HEK293 (cell line): ENCODE data around the gene CA9.
A peak's percentile ranks its signal among the peaks of the same experiment; 100 is the strongest.

Experiments
- ATF2 ChIP-seq: fragments of 450-650 bp; formaldehyde crosslinking; IDR thresholded peaks from 2 replicates; pipeline ENCODE4 v1.5.1; 2016; ENCODE audit warnings: missing biosample characterization, missing genetic modification characterization, low read depth
- KLF7 ChIP-seq: fragments of 450-650 bp; formaldehyde crosslinking; IDR thresholded peaks from 2 replicates; pipeline ENCODE4 v1.5.1; 2016; ENCODE audit warnings: missing biosample characterization, missing genetic modification characterization, borderline replicate concordance
- OSR2 ChIP-seq: fragments of 450-650 bp; formaldehyde crosslinking; IDR thresholded peaks from 2 replicates; pipeline ENCODE4 v1.5.1; 2016; ENCODE audit warnings: missing biosample characterization, missing genetic modification characterization
- PRDM1 ChIP-seq: fragments of 450-650 bp; formaldehyde crosslinking; IDR thresholded peaks from 2 replicates; pipeline ENCODE4; 2016; ENCODE audit warnings: missing biosample characterization, missing genetic modification characterization
- PRDM10 ChIP-seq: fragments of 450-650 bp; formaldehyde crosslinking; IDR thresholded peaks from 2 replicates; pipeline ENCODE4 v1.5.1; 2016; ENCODE audit warnings: missing biosample characterization, missing genetic modification characterization
- SP2 ChIP-seq: fragments of 450-650 bp; formaldehyde crosslinking; IDR thresholded peaks from 2 replicates; pipeline ENCODE4 v1.5.1; 2016; ENCODE audit warnings: missing biosample characterization, missing genetic modification characterization
- ZBTB11 ChIP-seq: fragments of 450-650 bp; formaldehyde crosslinking; conservative IDR thresholded peaks from 2 replicates; pipeline ENCODE4 v1.5.1; 2016; ENCODE audit warnings: low read depth, missing biosample characterization, missing genetic modification characterization
- ZFP37 ChIP-seq: fragments of 450-650 bp; formaldehyde crosslinking; IDR thresholded peaks from 2 replicates; pipeline ENCODE4 v1.5.1; 2016; ENCODE audit warnings: missing biosample characterization, missing genetic modification characterization
- ZFP69B ChIP-seq: fragments of 450-650 bp; formaldehyde crosslinking; IDR thresholded peaks from 2 replicates; pipeline ENCODE4 v1.5.1; 2016; ENCODE audit warnings: missing biosample characterization, missing genetic modification characterization
- ZNF10 ChIP-seq: fragments of 450-650 bp; formaldehyde crosslinking; IDR thresholded peaks from 2 replicates; pipeline ENCODE4 v1.5.1; 2017; ENCODE audit warnings: missing biosample characterization, missing genetic modification characterization
- ZNF239 ChIP-seq: fragments of 450-650 bp; formaldehyde crosslinking; IDR thresholded peaks from 2 replicates; pipeline ENCODE4 v1.5.1; 2016; ENCODE audit warnings: missing biosample characterization, missing genetic modification characterization
- ZNF335 ChIP-seq: fragments of 450-650 bp; formaldehyde crosslinking; conservative IDR thresholded peaks from 2 replicates; pipeline ENCODE4 v1.5.1; 2016; ENCODE audit warnings: missing biosample characterization, missing genetic modification characterization
- ZNF426 ChIP-seq: fragments of 450-650 bp; formaldehyde crosslinking; IDR thresholded peaks from 2 replicates; pipeline ENCODE4 v1.5.1; 2017; ENCODE audit warnings: missing biosample characterization, missing genetic modification characterization, mild to moderate bottlenecking, inconsistent platforms, moderate library complexity
- ZNF48 ChIP-seq: fragments of 450-650 bp; formaldehyde crosslinking; IDR thresholded peaks from 2 replicates; pipeline ENCODE4 v1.5.1; 2016; ENCODE audit warnings: missing biosample characterization, missing genetic modification characterization
- ZNF514 ChIP-seq: fragments of 450-650 bp; formaldehyde crosslinking; IDR thresholded peaks from 2 replicates; pipeline ENCODE4 v1.5.1; 2016; ENCODE audit warnings: missing biosample characterization, missing genetic modification characterization
- ZNF518A ChIP-seq: fragments of 450-650 bp; formaldehyde crosslinking; conservative IDR thresholded peaks from 2 replicates; pipeline ENCODE4 v1.5.1; 2016; ENCODE audit warnings: low read depth, missing biosample characterization, missing genetic modification characterization
- ZNF549 ChIP-seq: fragments of 450-650 bp; IDR thresholded peaks from 2 replicates; pipeline ENCODE4 v1.5.1; 2018; ENCODE audit warnings: missing biosample characterization, missing genetic modification characterization, mild to moderate bottlenecking, inconsistent platforms, moderate library complexity
- ZNF571 ChIP-seq: fragments of 450-650 bp; formaldehyde crosslinking; IDR thresholded peaks from 2 replicates; pipeline ENCODE4 v1.5.0; 2017; ENCODE audit warnings: missing biosample characterization, missing genetic modification characterization
- ZNF621 ChIP-seq: fragments of 450-650 bp; formaldehyde crosslinking; IDR thresholded peaks from 2 replicates; pipeline ENCODE4 v1.5.1; 2017; ENCODE audit warnings: missing biosample characterization, missing genetic modification characterization
- ZNF623 ChIP-seq: fragments of 450-650 bp; formaldehyde crosslinking; IDR thresholded peaks from 2 replicates; pipeline ENCODE4 v1.5.1; 2016; ENCODE audit warnings: missing biosample characterization, missing genetic modification characterization
- ZNF785 ChIP-seq: fragments of 450-650 bp; formaldehyde crosslinking; IDR thresholded peaks from 2 replicates; pipeline ENCODE4 v1.5.1; 2016; ENCODE audit warnings: missing biosample characterization, missing genetic modification characterization
- ZSCAN16 ChIP-seq: fragments of 450-650 bp; formaldehyde crosslinking; IDR thresholded peaks from 2 replicates; pipeline ENCODE4 v1.5.1; 2016; ENCODE audit warnings: missing biosample characterization, missing genetic modification characterization
- ZSCAN18 ChIP-seq: fragments of 450-650 bp; formaldehyde crosslinking; IDR thresholded peaks from 2 replicates; pipeline ENCODE4 v1.5.1; 2016; ENCODE audit warnings: missing biosample characterization, missing genetic modification characterization

Gene CA9

GRCh38 chr9:35658137-35658967 lies 15.4 kb upstream of the CA9 start, which contains the start of gene CCDC107 (continued):
- TF ChIP-seq PRDM10 (tag by site-specific recombination) (peak; percentile 14; the same call in 1 of the 2 replicates), ZNF514 (no peak), SP2 (tag by site-specific recombination) (peak; percentile 50), ZNF10 (no peak), PRDM1 (tag by site-specific recombination) (no peak), ZFP69B (tag by site-specific recombination) (no peak), ZNF48 (no peak), ZNF335 (tag by site-specific recombination) (peak; percentile 70), ZNF239 (tag by site-specific recombination) (0 out of 2 replicates have a peak, but pooled peaks have one; percentile 20), ZNF549 (no peak), ZFP37 (tag by site-specific recombination) (peak; percentile 59; the same call in 1 of the 2 replicates), KLF7 (no peak), ZNF571 (no peak), ZSCAN16 (tag by site-specific recombination) (no peak), OSR2 (tag by site-specific recombination) (no peak), ZBTB11 (tag by site-specific recombination) (no peak), ZNF426 (tag by site-specific recombination) (no peak), ATF2 (tag by site-specific recombination) (no peak), ZSCAN18 (tag by site-specific recombination) (no peak), ZNF785 (tag by site-specific recombination) (no peak), ZNF623 (tag by site-specific recombination) (no peak), ZNF621 (tag by site-specific recombination) (no peak), ZNF518A (tag by site-specific recombination) (no peak)
